Gastroesophageal sphincter (tissue), 3 donors: ENCODE data around the gene RFX3.

Experiments
- CTCF ChIP-seq, 4 experiments: fragments of 200-600 bp in 2 of 4; fragments of 450-650 bp in 2 of 4; sonication (generic) in 1 of 4; IDR thresholded peaks; one replicate each; pipeline ENCODE4 v1.5.1; 2017 to 2019; ENCODE audit warnings: antibody characterized with exemption in 4 of 4, mild to moderate bottlenecking in 2 of 4, moderate library complexity in 2 of 4
- EP300 ChIP-seq: sonication (generic); formaldehyde crosslinking; IDR thresholded peaks from one replicate; pipeline ENCODE4 v1.6.1; 2017; ENCODE audit warnings: antibody characterized with exemption, mild to moderate bottlenecking
- POLR2A ChIP-seq, 2 donors: fragments of 450-650 bp; IDR thresholded peaks; one replicate each; pipeline ENCODE4 v1.6.1; 2017; ENCODE audit warnings: antibody characterized with exemption in 2 of 2, mild to moderate bottlenecking in 2 of 2, moderate library complexity in 1 of 2
- POLR2AphosphoS5 ChIP-seq: sonication (generic); formaldehyde crosslinking; IDR thresholded peaks from one replicate; pipeline ENCODE4 v1.6.1; 2017; ENCODE audit warnings: antibody characterized with exemption

- no peak for TF ChIP-seq CTCF (IDR thresholded peaks at IDR 0.05)
- TF ChIP-seq POLR2A (IDR thresholded peaks at IDR 0.05), result no peak
- no peak for TF ChIP-seq POLR2AphosphoS5
- no peak for TF ChIP-seq EP300
Observed at GRCh38 chr9:3508078-3508431, 17.7 kb downstream of the RFX3 start.
